NT2/D1 (cell line): ENCODE data around the gene KCTD15.

Source experiments
- SUZ12 ChIP-seq: IDR thresholded peaks from 2 replicates; pipeline ENCODE4 v1.6.1; 2011; ENCODE audit not compliant: insufficient read length, insufficient read depth; ENCODE audit errors: extremely low read depth
- ZNF274 ChIP-seq: IDR thresholded peaks from 2 replicates; pipeline ENCODE4 v1.6.1; 2011; ENCODE audit warnings: mild to moderate bottlenecking, low read depth, low read length

DNA sequence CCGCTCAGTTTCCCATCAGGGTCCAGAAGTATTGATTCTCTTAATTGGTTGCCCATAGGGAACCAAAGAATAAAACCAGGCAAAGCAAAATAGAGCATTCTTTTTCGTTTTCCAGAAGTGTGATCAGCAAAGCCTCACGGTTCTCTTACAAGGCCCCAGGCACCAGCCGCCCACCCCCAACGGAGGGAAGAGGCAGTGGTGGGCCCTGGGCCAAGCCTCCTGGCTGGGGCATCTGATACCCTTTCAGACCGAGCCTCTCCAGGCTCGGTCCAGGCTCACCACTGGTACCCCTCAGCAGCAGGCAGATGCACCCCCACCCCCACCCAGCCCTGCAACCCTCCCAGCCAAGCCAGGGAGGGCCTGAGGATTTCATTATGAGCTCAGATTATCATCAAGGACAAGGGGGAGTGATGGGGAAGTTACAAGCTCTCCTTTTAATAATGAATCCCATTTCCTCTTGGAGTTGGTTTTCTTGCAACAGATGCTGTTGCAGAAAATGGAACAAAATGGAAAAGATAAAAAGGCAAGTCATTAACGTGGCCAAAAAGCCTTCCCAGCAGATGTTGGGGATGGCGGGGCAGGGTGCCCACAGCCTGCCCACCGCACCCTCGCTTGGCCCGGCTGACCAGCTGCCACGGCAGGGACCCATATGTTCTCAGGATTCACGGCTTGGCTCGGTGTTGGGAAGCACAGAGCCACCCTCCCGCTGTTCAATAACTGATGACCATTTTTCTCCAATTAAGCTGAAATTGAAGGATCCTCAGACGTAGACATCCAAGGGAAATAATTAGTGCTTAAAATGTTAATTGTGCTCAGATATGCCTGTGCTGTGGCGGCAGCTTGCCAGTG, 45.9 kb upstream of the KCTD15 start:
- TF ChIP-seq SUZ12 (no peak), ZNF274 (no peak)
